AG04450 (cell line): ENCODE data around the gene RFX3. TPM values are rescaled to one million over a fixed set of nuclear protein-coding genes. Genes with fewer than 3 reads are reported as not detected.

Source experiments
- CTCF ChIA-PET: fragments of 300-600, 350-600 bp; formaldehyde crosslinking; extraction: SDS; loops from one replicate; lab custom pipeline; 2022; ENCODE audit warnings: antibody characterized with exemption, inconsistent platforms; lab: Charles Lee
- POLR2A ChIA-PET: fragments of 350-600 bp; formaldehyde crosslinking; extraction: SDS; loops from one replicate; lab custom pipeline; 2021; ENCODE audit warnings: antibody characterized with exemption, inconsistent platforms; lab: Yijun Ruan, JAX
- DNase-seq: peaks from one replicate; pipeline ENCODE4 v3.0.0-alpha.2; 2011; ENCODE audit warnings: low read depth, low spot score
- H3K27ac ChIP-seq: one replicate; pipeline ENCODE4 v1.5.1; 2012; ENCODE audit warnings: low read depth, low read length, control low read depth
- H3K27me3 ChIP-seq: one replicate; pipeline ENCODE4 v1.6.0; 2012; ENCODE audit warnings: low read length; ENCODE audit not compliant: control insufficient read depth, insufficient read depth
- H3K4me3 ChIP-seq: 2 replicates; pipeline ENCODE4 v1.5.1; 2011; ENCODE audit warnings: mild to moderate bottlenecking, low read depth, low read length, control low read depth
- H3K9me3 ChIP-seq: 2 replicates; pipeline ENCODE4 v1.5.1; 2012; ENCODE audit warnings: low read length; ENCODE audit not compliant: control insufficient read depth, insufficient read depth
- polyA plus RNA-seq: library from polyadenylated mRNA; depleted of rRNA; stranded (reverse); fragments of >200 nt; gene quantifications from 2 replicates; pipeline ENCODE4 v1.2.3, GENCODE V29; 2011
- TF ChIP-seq, protein P1 (sequence below): IDR thresholded peaks from 2 replicates; pipeline ENCODE4 v1.5.1; 2011; ENCODE audit warnings: low read depth, low read length, control low read depth, inconsistent platforms

Gene RFX3
- polyA plus RNA-seq, 1 experiment, result 3.7 TPM

DNA sequence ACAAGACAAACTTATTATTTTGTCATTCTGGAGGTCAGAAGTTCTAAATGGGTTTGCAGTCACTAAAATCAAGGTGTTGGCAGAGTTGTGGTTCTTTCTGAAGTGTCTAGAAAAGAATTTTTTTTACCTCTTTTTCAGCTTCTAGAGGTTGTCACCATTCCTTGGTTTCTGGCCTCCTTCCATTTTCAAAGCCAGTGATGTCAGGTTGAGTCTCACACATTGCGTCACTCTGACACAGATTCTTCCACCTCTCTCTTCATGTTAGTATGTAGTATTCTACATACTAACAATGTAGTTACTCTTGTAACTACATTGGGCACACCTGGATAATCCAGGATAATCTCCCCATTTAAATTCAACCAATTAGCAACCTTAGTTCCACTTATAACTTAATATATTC is 290.3 kb downstream of the RFX3 start:
- Histone ChIP-seq H3K9me3 (no peaks in the 10 kb centered on the region), H3K4me3 (no peak overlapping the region), H3K27ac (no peak overlapping the region), H3K27me3 (no peaks in the 10 kb centered on the region)
- ChIA-PET POLR2A (no interaction called here), CTCF (interaction anchor here (1.8 kb wide), 1 partner anchor 206 kb away, joined by 7 read pairs; no protein-coding TSS in a partner anchor)
- TF ChIP-seq, protein P1, sequence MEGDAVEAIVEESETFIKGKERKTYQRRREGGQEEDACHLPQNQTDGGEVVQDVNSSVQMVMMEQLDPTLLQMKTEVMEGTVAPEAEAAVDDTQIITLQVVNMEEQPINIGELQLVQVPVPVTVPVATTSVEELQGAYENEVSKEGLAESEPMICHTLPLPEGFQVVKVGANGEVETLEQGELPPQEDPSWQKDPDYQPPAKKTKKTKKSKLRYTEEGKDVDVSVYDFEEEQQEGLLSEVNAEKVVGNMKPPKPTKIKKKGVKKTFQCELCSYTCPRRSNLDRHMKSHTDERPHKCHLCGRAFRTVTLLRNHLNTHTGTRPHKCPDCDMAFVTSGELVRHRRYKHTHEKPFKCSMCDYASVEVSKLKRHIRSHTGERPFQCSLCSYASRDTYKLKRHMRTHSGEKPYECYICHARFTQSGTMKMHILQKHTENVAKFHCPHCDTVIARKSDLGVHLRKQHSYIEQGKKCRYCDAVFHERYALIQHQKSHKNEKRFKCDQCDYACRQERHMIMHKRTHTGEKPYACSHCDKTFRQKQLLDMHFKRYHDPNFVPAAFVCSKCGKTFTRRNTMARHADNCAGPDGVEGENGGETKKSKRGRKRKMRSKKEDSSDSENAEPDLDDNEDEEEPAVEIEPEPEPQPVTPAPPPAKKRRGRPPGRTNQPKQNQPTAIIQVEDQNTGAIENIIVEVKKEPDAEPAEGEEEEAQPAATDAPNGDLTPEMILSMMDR, result no peak
- no peak for DNase-seq

DNA sequence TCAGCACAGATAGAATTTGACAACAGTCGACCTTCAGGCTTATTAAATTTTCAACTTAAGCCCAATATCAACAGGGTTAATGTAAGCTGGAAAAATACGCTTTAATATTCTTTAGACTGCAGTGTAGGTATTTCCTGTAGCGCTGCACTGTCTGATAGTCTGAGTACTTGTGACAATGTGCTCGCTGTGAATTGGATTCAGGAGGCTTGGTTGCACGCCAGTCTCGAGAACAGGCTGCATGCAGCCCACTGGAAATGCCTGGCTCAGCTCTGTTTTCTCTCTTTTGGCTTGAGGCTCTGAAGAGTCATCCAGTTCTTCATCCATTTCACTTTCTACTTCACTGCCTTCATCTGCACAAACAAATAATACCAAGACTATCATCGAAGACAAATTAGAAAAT is 300.9 kb downstream of the RFX3 start:
- TF ChIP-seq, protein P1, result no peak
- no peak for DNase-seq
- ChIA-PET POLR2A (no interaction called here), CTCF (interaction anchor here (2.8 kb wide), 2 partner anchors 16 to 217 kb away, joined by 12 to 14 read pairs; no protein-coding TSS in a partner anchor)
- no peaks in the 10 kb centered on the region for H3K9me3 ChIP-seq
- H3K27ac ChIP-seq, result no peak overlapping the region
- H3K4me3 ChIP-seq, result no peak overlapping the region
- no peaks in the 10 kb centered on the region for H3K27me3 ChIP-seq

DNA sequence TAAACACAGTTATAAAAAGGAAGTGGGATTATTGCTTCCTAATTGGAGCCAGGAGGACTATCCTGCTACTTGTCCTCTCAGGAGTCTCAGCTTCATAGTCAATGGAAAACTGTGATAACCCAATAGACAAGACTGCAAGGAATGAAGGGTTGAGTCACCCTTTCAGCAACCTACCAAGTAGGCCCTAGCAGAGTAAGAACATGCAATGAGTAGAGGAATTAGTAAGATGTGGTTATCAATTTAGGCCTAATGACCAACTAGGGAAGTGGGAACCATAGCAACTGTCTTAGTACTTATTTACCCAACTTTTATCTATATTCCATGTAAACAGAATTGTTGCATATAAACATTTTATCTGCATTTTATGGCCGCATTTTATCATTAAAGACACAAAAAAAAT is 310.1 kb downstream of the RFX3 start:
- Histone ChIP-seq H3K27me3 (peaks cover 2% of the 10 kb centered on the region), H3K27ac (no peak overlapping the region), H3K4me3 (no peak overlapping the region), H3K9me3 (no peaks in the 10 kb centered on the region)
- TF ChIP-seq, protein P1, result no peak
- ChIA-PET POLR2A (no interaction called here), CTCF (interaction anchor here (0.6 kb wide), 1 partner anchor 225 kb away, joined by 3 read pairs; no protein-coding TSS in a partner anchor)
- DNase-seq, result no peak

DNA sequence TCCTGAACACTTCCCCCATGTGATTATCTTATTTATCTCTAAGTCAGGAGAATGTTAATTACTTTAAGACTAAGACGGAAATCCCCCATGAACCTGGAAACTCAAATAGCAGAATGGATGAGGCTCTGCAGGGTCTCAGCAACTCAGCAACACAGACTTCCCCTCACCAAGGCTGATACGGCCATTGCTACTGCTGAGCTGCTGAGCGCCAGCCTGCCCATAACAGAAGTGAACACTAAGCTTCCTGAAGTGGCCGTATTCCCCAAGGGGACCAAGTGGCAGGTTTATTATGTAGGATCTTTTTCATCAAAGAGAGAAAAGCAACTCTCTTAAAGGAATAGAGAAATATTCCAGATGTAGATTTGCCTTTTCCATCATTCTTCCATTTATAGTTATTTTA is 311.1 kb downstream of the RFX3 start:
- TF ChIP-seq, protein P1, result no peak
- ChIA-PET CTCF (no interaction called here), POLR2A (no interaction called here)
- Histone ChIP-seq H3K9me3 (no peaks in the 10 kb centered on the region), H3K4me3 (no peak overlapping the region), H3K27me3 (peaks cover 2% of the 10 kb centered on the region), H3K27ac (no peak overlapping the region)
- DNase-seq, result no peak

DNA sequence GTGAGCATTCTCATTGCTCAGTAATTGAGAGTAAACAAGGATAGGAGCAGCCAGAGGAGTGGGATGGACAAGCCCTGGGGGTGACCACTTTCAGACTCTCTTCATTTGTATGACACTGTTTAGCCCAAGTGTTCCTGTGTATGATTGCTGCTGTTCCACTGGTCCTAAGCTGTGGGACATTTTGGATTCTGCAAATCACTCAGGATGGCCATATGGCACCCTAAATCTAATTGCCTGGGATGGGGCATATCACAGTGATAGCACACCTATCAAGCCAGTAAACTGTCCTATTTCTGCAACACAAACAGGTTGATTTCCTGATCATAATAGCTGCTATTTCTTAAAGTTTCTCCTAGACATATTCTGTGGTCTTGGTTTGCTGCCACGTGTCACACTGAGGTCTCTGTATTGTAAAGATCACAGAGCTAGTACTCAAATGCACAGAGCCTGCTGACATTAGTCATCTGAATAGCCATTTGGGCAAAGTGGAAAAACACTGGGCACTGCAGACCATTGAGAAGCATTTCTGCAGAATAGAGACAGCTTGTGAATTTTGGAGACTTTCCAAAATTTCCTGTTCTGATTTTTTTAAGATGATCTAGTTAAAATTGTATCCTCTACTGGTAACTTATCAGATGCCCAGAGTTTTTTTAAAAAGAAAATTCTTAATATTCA is 320.2 kb downstream of the RFX3 start:
- no peak for DNase-seq
- POLR2A ChIA-PET, result no interaction called here
- CTCF ChIA-PET, result no interaction called here
- H3K9me3 ChIP-seq, result no peaks in the 10 kb centered on the region
- H3K4me3 ChIP-seq, result no peak overlapping the region
- TF ChIP-seq, protein P1, result no peak
- H3K27me3 ChIP-seq, result no peaks in the 10 kb centered on the region
- H3K27ac ChIP-seq, result no peak overlapping the region
